GM08714 (cell line): Measurements from ENCODE around the gene ZMIZ1.

ENCODE experiments used
- H3K4me3 ChIP-seq: fragments of 200-500 bp; sonication (Bioruptor generic); 2 replicates; pipeline ENCODE4 v1.5.1; 2014; ENCODE audit warnings: mild to moderate bottlenecking, low read length, inconsistent platforms
- ZNF274 ChIP-seq: IDR thresholded peaks from 2 replicates; pipeline ENCODE4 v1.6.1; 2012; ENCODE audit warnings: mild to moderate bottlenecking, low read depth, low read length

Gene ZMIZ1

DNA sequence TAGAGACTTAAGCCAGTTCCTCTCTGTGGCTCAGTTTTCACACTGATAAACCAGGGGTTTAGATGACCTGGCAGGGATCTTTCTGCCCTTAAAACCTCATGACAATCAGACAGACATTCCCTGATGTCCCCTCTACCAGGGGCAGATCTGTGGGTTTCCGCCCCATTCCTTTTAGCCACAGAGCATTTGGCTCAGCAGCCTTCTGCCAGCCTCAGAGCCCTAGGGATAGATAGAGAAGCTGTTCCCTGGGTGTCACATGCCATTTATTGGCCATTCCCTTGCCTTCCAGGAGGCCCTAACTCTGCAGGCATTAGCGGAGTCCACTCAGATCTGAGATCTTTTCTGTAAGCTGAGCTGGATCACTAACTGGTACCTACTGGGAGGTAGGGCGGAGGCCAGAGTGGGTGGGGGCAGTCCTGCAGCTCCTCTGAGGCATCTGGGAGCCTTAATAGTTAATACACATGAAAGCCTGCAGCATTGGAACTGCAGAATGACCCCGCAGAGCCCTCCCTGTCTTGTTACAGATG, 101.5 kb downstream of the ZMIZ1 start:
- TF ChIP-seq ZNF274 = no peak
- no peak overlapping the region for H3K4me3 ChIP-seq

GRCh38 chr10:79170993-79171392, 102.2 kb downstream of the ZMIZ1 start:
- no peak overlapping the region for H3K4me3 ChIP-seq
- no peak for TF ChIP-seq ZNF274

DNA sequence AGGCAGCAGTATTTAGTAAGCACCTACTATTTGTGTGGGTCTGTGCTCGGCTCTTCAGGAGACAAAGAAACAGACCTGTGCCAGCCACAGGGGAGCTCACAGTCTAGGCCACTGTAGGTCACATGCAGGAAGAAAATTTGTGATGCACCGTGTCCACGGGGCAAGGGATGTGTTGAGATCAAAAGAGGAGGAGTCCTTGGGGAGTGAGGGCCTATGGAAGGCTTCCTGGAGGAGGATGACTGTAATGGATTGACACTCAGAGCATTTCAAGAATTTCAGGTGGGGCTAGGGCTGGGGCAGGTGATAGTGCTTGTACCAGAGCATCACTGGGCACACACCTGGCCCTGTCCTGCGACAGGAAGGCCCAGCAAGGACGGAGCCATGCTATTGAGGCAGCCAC, 102.7 kb downstream of the ZMIZ1 start:
- no peak for TF ChIP-seq ZNF274
- H3K4me3 ChIP-seq = no peak overlapping the region

GRCh38 chr10:79172881-79173280, 104.1 kb downstream of the ZMIZ1 start:
- TF ChIP-seq ZNF274 = no peak

DNA sequence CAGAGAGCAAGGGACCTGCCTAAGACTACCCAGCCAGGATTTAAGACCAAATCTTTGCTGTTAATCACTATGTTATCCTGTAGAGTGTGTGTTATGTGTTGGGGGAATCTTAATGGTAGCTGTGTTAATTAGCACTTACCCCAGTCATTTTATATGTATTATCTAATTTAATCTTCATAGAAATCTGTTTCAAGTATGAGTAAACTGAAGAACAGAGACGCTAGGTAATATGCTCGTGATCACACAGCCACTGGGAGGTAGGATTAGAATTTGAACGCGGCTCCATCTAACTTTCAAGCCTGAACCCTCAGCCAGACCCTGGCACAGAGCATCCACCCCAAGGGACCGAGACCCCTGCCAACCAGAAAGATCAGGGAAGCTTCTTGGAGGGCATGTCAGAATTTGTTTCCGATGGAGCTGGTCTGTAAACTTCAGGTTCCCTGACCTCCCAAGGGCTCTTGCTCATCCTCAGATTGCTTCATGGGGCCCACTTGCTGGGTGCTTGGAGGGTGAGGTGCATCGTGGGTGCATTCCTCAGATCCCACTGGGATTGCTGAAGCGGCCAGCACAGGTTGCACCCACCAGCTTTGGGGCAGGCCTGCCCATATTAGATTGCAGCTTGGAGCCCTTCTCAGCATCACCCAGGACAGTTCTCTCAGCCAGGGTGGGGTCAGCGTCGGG, 105.0 kb downstream of the ZMIZ1 start:
- TF ChIP-seq ZNF274 = no peak

More at GRCh38 chr10:79172881-79173280, 104.1 kb downstream of the ZMIZ1 start:
- H3K4me3 ChIP-seq = no peak overlapping the region

GRCh38 chr10:79176052-79176501, 107.3 kb downstream of the ZMIZ1 start:
- no peak overlapping the region for H3K4me3 ChIP-seq
- no peak for TF ChIP-seq ZNF274

More for the DNA sequence above, 105.0 kb downstream of the ZMIZ1 start:
- H3K4me3 ChIP-seq = no peak overlapping the region

DNA sequence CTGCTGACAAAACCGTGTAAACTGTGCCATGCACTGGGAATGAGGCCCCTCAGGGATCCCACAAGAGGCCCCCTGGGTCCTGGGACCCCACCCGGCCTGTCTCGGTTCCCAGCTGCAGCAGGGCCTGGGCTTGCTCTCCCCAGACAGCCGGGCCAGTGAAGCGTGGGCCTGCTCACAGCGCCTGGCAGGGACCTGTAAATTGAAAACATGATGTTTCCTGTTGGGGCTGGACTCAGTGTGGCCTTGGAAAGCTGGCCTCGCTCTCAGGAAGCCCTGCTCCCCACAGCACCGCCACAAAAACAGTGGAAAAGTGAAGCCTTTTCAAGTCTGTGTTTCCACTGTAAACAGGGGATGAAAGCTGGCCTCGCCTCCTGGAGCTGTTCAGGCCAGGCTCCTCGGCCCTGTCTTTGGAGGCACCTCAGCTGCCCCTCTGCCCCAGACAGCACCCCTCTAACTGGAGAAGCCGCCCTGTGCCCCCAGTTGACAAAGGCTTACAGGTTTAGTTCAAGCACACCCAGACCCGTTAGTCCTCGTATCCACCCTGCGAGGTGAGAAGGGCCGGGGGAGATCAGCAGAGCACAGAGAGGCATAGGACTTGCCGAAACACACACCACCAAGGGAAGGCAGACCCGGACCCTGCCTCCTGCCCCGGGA, 108.3 kb downstream of the ZMIZ1 start:
- no peak overlapping the region for H3K4me3 ChIP-seq
- TF ChIP-seq ZNF274 = no peak

GRCh38 chr10:79178070-79178576, 109.4 kb downstream of the ZMIZ1 start:
- no peak for TF ChIP-seq ZNF274

DNA sequence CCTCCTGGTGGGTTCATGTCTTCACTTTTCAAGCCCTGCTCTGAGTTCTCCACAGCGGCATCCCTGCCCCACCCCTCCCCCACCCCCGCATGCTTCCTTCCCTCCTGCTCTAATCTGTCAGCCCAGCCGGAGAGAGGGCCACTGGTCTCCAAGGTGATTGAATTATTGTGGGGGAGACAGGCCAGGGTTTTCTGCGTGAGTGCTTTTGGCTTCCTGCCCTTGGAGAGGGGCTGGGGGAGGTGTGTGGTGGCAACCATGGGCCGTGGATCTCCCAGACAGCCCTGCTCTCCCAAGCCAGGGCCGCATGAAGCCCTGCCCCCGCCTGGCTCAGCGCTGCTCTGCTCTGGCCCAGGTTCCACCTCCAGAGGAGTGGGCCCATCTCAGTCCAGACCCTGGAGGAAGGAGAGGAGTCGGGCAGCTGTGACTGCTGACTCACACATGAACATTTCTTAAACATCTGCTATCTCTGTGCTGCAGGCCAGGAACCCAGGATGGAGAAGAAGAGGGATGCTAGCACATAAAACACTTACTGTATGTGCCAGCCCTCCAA, 109.9 kb downstream of the ZMIZ1 start:
- TF ChIP-seq ZNF274 = no peak
- H3K4me3 ChIP-seq = no peak overlapping the region

More at GRCh38 chr10:79178070-79178576, 109.4 kb downstream of the ZMIZ1 start:
- H3K4me3 ChIP-seq = no peak overlapping the region

- no peak for TF ChIP-seq ZNF274
- H3K4me3 ChIP-seq = no peak overlapping the region
Observed at GRCh38 chr10:79179164-79179956, 110.6 kb downstream of the ZMIZ1 start.

DNA sequence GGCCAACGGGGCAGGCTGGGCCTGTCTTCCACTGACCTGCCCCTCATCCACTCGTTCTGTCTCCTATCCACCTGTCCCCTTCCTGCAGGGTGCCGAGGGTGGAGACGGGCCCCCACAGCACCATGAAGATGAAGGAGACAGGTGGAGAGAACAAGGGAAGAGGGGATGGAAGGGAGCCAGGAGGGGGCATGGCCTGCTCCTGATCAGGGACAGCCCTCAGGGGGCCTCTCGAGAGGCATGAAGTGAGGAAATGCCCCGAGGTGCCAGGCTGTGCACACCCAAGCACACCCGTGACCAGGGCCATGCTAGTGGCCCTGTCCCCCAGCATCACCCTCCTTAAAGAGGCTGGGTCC, 111.2 kb downstream of the ZMIZ1 start:
- no peak for TF ChIP-seq ZNF274
- no peak overlapping the region for H3K4me3 ChIP-seq

DNA sequence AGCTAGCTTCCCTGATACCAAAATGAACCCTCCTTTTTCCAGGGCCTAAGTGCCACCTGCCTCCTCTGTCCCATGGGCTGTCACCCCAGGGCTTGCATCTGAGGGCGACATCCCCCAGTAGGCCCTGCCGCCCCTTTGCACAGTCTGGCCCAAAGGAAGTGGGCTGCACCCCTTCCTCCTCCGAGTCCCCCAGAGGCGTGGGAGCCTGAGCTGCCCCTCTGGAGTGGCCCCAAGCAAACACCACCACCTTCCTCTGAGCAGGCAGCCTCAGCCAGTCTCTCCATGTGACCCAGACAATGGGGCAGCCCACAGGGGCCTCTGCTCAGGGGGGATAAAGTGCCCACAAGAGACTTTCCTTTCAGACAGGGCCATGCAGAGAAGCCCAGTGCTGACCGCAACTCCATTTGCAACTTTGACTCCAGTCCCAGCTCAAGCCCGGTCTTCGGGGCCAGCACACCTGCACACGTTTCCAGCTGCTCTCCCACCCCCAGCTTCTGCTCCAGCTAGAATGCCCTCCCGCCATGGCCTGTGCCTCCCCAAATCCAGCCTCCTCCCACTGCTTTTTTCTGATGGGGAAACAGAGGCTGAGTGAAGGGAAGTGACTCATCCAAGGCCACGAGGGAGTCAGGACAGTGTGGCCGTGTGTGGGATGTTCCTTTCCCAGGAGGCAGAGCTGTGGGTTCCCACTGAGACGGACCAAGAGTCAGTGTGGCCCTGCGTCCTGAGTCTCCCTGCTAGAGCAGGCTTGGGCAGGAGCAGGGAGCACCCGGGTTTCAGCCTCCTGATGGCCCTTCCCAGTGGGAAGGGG, 111.9 kb downstream of the ZMIZ1 start:
- no peak overlapping the region for H3K4me3 ChIP-seq
- no peak for TF ChIP-seq ZNF274

GRCh38 chr10:79181227-79181626, 112.5 kb downstream of the ZMIZ1 start:
- H3K4me3 ChIP-seq = no peak overlapping the region

More at GRCh38 chr10:79181227-79181626, 112.5 kb downstream of the ZMIZ1 start:
- TF ChIP-seq ZNF274 = no peak
